ENCODE results near the gene FEM1A. TPM values are rescaled to one million over a fixed set of nuclear protein-coding genes. Genes with fewer than 3 reads are reported as not detected.
"Not testable (repeated sequence)": the region's sequence is repeated elsewhere in the genome, so short reads cannot be mapped to it uniquely, and the experiment has no call there.

FEM1A gene
- total RNA-seq, 2 donors from 2014 or later = 8.0 to 20.4 TPM

- no peak overlapping the region for H3K27ac ChIP-seq
- 94 to 97% methylated on average over 5 to 17 of the region's 17 CpGs for WGBS, 2 donors
- DNase-seq (no peak), ATAC-seq (no peak)
- H3K4me1 ChIP-seq = peaks cover 10% of the 10 kb centered on the region
- peaks cover 0 to 2% of the 10 kb centered on the region in 2 donors for H3K36me3 ChIP-seq (replicated peaks in 1 of 2; ENCODE audit: insufficient read depth in 1 of 2, low read depth in 2 of 2)
- no peaks in the 10 kb centered on the region for H3K27me3 ChIP-seq
- no peaks in the 10 kb centered on the region for H3K9me3 ChIP-seq
- intact Hi-C loops (cut with DNase I) = no loop called here
- no peak overlapping the region for H3K4me3 ChIP-seq
- TF ChIP-seq CTCF (IDR thresholded peaks at IDR 0.05) = no peak
- TF ChIP-seq POLR2A (IDR thresholded peaks at IDR 0.05) = no peak
Measured at GRCh38 chr19:4839192-4839591, 47.7 kb downstream of the FEM1A start.

DNA sequence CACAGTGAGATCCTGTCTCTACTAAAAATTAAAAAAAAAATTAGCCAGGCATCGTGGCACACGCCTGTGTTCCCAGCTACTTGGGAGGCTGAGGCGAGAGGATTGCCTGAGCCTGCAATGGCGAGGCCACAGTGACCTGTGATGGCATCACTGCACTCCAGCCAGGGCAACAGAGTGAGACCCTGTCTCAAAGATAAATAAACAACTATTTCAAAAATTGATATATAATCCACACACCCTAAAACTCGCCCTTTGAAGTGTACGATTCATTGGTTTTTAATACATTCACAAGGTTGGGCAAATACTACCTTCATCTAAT lies 52.1 kb downstream of the FEM1A start:
- no peaks in the 10 kb centered on the region for H3K27me3 ChIP-seq
- peaks cover 10% of the 10 kb centered on the region for H3K4me1 ChIP-seq
- no peak for ATAC-seq
- intact Hi-C loops (cut with DNase I) = no loop called here
- no peak overlapping the region for H3K27ac ChIP-seq
- H3K36me3 ChIP-seq (replicated peaks in 1 of 2; ENCODE audit: insufficient read depth in 1 of 2, low read depth in 2 of 2) = peaks cover 0 to 4% of the 10 kb centered on the region in 2 donors
- 92 to 100% methylated on average over 6 of the region's 6 CpGs for WGBS, 2 donors
- no peak overlapping the region for H3K4me3 ChIP-seq
- no peaks in the 10 kb centered on the region for H3K9me3 ChIP-seq
- TF ChIP-seq POLR2A (IDR thresholded peaks at IDR 0.05) (no peak), CTCF (IDR thresholded peaks at IDR 0.05) (no peak)
- no peak for DNase-seq

- Histone ChIP-seq H3K36me3 (replicated peaks in 1 of 2; ENCODE audit: insufficient read depth in 1 of 2, low read depth in 2 of 2) (peaks cover 0 to 4% of the 10 kb centered on the region in 2 donors), H3K27ac (peak overlapping the region in 1 of 4 donors; percentile 5), H3K4me1 (peaks cover 10% of the 10 kb centered on the region), H3K27me3 (no peaks in the 10 kb centered on the region), H3K4me3 (no peak overlapping the region), H3K9me3 (no peaks in the 10 kb centered on the region)
- DNase-seq (peak in 3 of 4 donors; percentile 17 to 43 (median 30)), ATAC-seq (no peak)
- TF ChIP-seq POLR2A (IDR thresholded peaks at IDR 0.05) = no peak
- no peak for TF ChIP-seq CTCF (IDR thresholded peaks at IDR 0.05)
- 77% methylated on average over 8 to 10 of the region's 10 CpGs for WGBS, 2 donors
- intact Hi-C loops (cut with DNase I) = loop anchor here (5.0 kb wide), 1 partner anchor 32 kb away; no protein-coding TSS in a partner anchor
Measured at GRCh38 chr19:4844348-4845179, 53.0 kb downstream of the FEM1A start.

DNA sequence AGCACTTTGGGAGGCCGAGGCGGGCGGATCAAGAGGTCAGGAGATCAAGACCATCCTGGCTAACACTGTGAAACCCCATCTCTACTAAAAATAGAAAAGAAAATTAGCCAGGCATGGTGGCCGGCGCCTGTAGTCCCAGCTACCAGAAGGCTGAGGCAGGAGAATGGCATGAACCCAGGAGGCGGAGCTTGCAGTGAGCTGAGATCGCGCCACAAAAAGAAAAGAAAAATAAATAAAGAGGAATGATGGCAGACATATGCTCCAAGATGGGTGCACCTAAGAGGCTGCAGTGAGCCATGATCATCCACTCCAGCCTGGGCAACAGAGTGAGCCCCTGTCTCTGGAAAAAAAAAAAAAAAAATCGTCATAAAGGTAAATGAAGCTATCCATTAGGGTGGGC lies 54.4 kb downstream of the FEM1A start:
- not testable (repeated sequence) for ATAC-seq; H3K27me3 ChIP-seq; H3K4me1 ChIP-seq; H3K9me3 ChIP-seq; H3K36me3 ChIP-seq (replicated peaks in 1 of 2; ENCODE audit: insufficient read depth in 1 of 2, low read depth in 2 of 2); DNase-seq; H3K4me3 ChIP-seq; H3K27ac ChIP-seq
- intact Hi-C loops (cut with DNase I) = loop anchor here (5.0 kb wide), 1 partner anchor 34 kb away; no protein-coding TSS in a partner anchor
- WGBS, 2 donors = 85 to 90% methylated on average over 8 to 9 of the region's 9 CpGs

DNA sequence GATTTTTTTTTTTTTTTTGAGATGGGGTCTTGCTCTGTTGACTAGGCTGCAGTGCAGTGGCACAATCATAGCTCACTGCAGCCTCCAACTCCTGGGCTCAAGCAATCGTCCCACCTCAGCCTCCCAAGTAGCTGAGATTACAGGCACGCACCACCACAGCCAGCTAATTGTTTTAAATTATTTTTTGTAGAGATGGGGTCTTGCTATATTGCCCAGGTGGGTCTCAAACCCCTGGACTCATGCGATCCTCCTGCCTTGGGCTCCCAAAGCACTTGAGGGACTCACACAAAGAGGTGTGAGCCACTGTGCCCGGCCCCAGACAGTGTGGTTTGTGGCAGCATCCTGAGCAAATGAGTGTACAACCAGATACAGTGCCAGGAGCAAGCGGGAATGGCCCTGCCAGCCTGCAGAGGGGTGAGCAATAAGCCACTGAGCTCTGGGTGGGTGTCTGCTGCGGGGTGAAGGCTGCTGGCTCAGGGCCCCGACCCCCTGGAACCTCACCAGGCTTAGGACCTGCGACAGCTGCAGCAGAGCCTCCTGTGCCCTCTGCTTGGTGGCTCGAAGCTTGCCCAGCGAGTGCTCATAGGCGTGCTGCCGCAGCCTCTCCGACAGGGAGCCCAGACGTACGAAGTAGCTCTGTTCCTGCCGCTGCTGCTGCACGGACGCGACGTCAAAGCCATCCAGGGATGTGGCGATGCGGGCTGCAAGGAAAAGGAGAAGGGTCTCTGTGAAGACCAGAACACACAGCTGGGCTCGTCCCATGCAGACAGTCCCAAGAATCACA lies 55.8 kb downstream of the FEM1A start:
- Histone ChIP-seq H3K27me3 (no peaks in the 10 kb centered on the region), H3K4me3 (no peak overlapping the region), H3K9me3 (no peaks in the 10 kb centered on the region), H3K27ac (no peak overlapping the region), H3K4me1 (peaks cover 6% of the 10 kb centered on the region), H3K36me3 (replicated peaks in 1 of 2; ENCODE audit: insufficient read depth in 1 of 2, low read depth in 2 of 2) (peaks cover 0 to 2% of the 10 kb centered on the region in 2 donors)
- DNase-seq (no peak), ATAC-seq (no peak)
- intact Hi-C loops (cut with DNase I) = loop anchor here (5.0 kb wide), 1 partner anchor 35 kb away; no protein-coding TSS in a partner anchor
- WGBS, 2 donors = 94 to 95% methylated on average over 2 to 23 of the region's 23 CpGs
- TF ChIP-seq POLR2A (IDR thresholded peaks at IDR 0.05) (no peak), CTCF (IDR thresholded peaks at IDR 0.05) (no peak)

All from body of pancreas (tissue), 4 donors.